ENCODE results near the gene LOC101059915.

The LOC101059915 gene

DNA sequence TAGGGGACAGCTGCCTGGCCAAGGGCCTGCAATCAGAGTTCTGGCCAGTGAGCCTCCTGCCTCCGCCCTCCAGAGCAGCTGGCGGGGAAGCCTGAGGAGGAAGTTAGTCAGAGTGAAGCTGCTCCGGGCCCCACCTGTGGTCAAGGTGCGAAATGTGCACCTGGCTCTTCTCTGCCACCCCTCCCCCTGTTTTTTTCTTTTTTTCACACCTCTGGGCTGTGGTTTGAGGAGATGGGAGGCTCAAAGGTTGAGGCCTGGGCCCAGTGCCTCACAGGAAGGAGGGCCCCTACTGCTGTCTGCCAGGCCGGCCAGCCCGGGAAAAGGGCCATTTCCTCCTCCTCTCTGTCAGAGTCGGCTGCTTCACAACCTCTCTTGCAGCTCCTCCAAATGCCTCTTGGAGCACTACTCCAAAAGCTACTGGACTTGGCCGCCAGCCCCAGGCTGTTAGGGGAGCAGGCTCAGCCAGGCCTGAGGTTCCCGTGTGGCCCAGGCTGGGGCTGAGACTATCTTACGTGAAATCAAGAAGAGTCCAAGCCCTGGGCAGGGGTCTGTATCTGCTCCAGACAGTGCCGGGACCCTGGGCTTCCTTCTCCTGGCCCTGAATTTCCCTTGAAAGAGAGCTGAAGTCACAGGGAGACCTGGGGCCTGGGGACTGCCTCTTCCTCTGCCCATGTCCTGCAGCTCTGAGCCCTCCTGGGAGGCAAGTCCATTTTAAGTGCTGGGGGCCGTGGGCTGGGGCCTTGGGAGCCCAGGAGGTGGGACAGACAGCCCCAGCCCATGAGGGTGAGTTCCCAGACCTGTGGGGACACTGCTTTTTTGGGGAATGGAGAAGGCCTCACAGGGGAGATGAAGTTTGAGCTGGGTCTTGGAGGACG is 44.5 kb upstream of the LOC101059915 start:
- Histone ChIP-seq H3K27me3 (ENCODE audit: control insufficient read depth in 2 of 2, insufficient read depth in 1 of 2, low read length in 1 of 2) (no peaks in the 10 kb centered on the region), H3K27ac (ENCODE audit: low read depth in 1 of 2, low read length in 1 of 2) (peak overlapping the region in 1 of 2 donors; percentile 32), H3K9me3 (ENCODE audit: control insufficient read depth in 2 of 2, insufficient read depth in 1 of 2, low read length in 1 of 2) (no peaks in the 10 kb centered on the region), H3K4me3 (ENCODE audit: low read length in 2 of 2) (no peak overlapping the region), H3K36me3 (ENCODE audit: control insufficient read depth in 2 of 2, insufficient read depth in 2 of 2, low read length in 1 of 2) (no peaks in the 10 kb centered on the region), H3K4me1 (ENCODE audit: control insufficient read depth in 2 of 2, insufficient read depth in 2 of 2, low read length in 2 of 2) (peaks cover 10 to 39% of the 10 kb centered on the region in 2 donors)
- 31% methylated on average over 13 of the region's 13 CpGs for WGBS
- DNase-seq (ENCODE audit: low read depth in 6 of 9, low spot score in 9 of 9), result peak in 2 of 9 donors; percentile 39 to 58

DNA sequence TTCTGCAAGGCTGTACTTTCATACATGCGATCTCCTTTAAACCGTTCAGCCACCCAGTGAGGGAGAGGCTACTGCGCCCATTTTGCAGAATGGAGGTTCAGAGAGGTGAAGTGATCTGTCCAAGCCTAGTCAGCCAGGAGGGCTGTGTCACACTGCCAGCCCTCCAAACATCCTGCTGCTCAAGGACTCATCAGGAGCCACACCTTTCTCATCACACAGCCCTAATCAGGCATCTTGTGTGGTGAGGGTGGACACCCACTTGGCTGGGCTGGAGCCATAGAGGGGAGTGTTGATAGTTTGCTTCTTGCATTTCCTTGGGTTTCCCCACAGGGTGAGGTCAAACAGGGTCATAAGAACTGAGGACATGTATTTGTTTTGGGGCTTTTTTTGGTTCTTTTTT is 43.6 kb upstream of the LOC101059915 start:
- 99% methylated on average over 3 of the region's 3 CpGs for WGBS
- no peaks in the 10 kb centered on the region for H3K27me3 ChIP-seq (ENCODE audit: control insufficient read depth in 2 of 2, insufficient read depth in 1 of 2, low read length in 1 of 2)
- H3K9me3 ChIP-seq (ENCODE audit: control insufficient read depth in 2 of 2, insufficient read depth in 1 of 2, low read length in 1 of 2), result no peaks in the 10 kb centered on the region
- peaks cover 7 to 30% of the 10 kb centered on the region in 2 donors for H3K4me1 ChIP-seq (ENCODE audit: control insufficient read depth in 2 of 2, insufficient read depth in 2 of 2, low read length in 2 of 2)
- DNase-seq (ENCODE audit: low read depth in 6 of 9, low spot score in 9 of 9), result no peak
- H3K27ac ChIP-seq (ENCODE audit: low read depth in 1 of 2, low read length in 1 of 2), result no peak overlapping the region
- H3K36me3 ChIP-seq (ENCODE audit: control insufficient read depth in 2 of 2, insufficient read depth in 2 of 2, low read length in 1 of 2), result no peaks in the 10 kb centered on the region
- H3K4me3 ChIP-seq (ENCODE audit: low read length in 2 of 2), result no peak overlapping the region

DNA sequence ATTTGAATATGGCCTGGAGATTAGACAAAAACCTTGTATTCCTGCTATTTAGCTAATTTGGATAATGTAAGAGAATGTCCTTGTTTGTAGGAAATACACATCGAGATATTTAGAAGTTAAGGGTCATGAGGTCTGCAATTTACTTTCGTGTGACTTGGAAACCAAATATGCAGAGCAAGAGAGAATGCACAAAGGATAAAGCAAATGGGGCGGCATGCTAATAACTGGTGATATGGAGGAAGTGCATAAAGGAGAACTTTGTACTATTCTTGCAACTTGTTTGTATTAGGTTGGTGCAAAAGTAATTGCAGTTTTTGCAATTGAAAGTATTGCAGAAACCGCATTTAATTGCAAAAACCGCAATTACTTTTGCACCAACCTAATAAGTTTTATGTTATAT is 41.9 kb upstream of the LOC101059915 start:
- no peak overlapping the region for H3K27ac ChIP-seq (ENCODE audit: low read depth in 1 of 2, low read length in 1 of 2)
- DNase-seq (ENCODE audit: low read depth in 6 of 9, low spot score in 9 of 9), result no peak
- no peaks in the 10 kb centered on the region for H3K9me3 ChIP-seq (ENCODE audit: control insufficient read depth in 2 of 2, insufficient read depth in 1 of 2, low read length in 1 of 2)
- no peak overlapping the region for H3K4me3 ChIP-seq (ENCODE audit: low read length in 2 of 2)
- H3K4me1 ChIP-seq (ENCODE audit: control insufficient read depth in 2 of 2, insufficient read depth in 2 of 2, low read length in 2 of 2), result peaks cover 7 to 21% of the 10 kb centered on the region in 2 donors
- WGBS, result 97% methylated on average over 5 of the region's 5 CpGs
- H3K36me3 ChIP-seq (ENCODE audit: control insufficient read depth in 2 of 2, insufficient read depth in 2 of 2, low read length in 1 of 2), result no peaks in the 10 kb centered on the region
- H3K27me3 ChIP-seq (ENCODE audit: control insufficient read depth in 2 of 2, insufficient read depth in 1 of 2, low read length in 1 of 2), result no peaks in the 10 kb centered on the region

DNA sequence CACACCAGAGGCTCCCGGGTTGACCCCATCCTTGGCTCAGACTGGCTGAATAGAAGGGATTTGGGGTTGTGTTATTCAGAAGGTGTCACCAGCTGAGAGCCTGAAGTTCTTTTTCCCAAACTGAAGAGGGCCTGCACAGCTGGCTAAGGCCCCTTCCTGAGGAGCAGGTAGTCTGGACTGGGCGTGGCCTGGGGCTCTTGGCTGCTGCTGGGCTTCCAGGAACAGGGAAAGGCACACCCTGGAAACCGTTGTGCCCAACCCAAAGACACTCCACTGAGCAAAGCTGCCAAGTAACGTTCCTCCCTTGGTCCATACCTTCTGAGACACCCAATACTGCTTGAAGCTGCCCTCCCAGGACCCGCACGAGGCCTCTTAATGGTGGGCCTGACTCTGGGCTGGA is 40.8 kb upstream of the LOC101059915 start:
- Histone ChIP-seq H3K4me1 (ENCODE audit: control insufficient read depth in 2 of 2, insufficient read depth in 2 of 2, low read length in 2 of 2) (peaks cover 7 to 21% of the 10 kb centered on the region in 2 donors), H3K27me3 (ENCODE audit: control insufficient read depth in 2 of 2, insufficient read depth in 1 of 2, low read length in 1 of 2) (no peaks in the 10 kb centered on the region), H3K27ac (ENCODE audit: low read depth in 1 of 2, low read length in 1 of 2) (no peak overlapping the region), H3K4me3 (ENCODE audit: low read length in 2 of 2) (no peak overlapping the region), H3K9me3 (ENCODE audit: control insufficient read depth in 2 of 2, insufficient read depth in 1 of 2, low read length in 1 of 2) (no peaks in the 10 kb centered on the region), H3K36me3 (ENCODE audit: control insufficient read depth in 2 of 2, insufficient read depth in 2 of 2, low read length in 1 of 2) (no peaks in the 10 kb centered on the region)
- WGBS, result 93% methylated on average over 6 of the region's 6 CpGs
- DNase-seq (ENCODE audit: low read depth in 6 of 9, low spot score in 9 of 9), result no peak

DNA sequence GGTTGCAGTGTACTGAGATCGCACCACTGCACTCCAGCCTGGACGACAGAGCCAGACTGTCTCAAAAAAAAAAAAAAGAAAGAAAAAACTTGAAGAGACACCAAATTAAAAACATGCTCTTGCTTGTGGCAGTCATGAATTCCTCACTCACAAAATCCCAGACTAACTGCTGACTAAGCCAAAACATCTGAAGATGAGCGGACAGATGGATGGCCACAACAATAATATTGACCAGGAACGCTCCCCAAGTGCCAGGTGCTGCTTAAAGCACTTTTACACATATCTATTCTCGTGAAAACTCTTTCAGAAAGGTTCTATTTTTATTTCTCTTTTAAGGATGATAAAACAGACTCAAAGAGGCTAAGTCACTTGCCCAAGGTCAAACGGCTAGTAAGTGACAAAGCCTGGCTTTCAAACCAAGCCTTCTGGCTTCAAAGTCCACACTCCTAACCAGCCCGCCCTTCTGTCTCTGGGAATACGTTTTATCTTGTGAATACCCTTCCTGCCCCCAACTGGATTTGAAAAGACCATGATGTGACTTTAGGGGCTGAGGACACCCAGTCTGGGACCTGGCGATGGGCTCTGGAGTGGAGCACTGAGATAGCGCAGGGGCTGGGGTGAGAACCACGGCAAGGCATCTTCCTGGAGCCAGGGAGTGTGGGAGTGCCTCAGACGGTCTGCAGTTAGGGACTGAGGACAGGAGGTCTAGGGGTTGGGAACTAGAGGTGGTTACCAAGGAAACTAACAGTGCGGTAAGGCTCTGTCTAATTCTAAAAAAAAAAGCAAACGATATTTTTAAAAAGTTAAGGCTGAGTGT is 39.5 kb upstream of the LOC101059915 start:
- Histone ChIP-seq H3K36me3 (ENCODE audit: control insufficient read depth in 2 of 2, insufficient read depth in 2 of 2, low read length in 1 of 2) (no peaks in the 10 kb centered on the region), H3K4me1 (ENCODE audit: control insufficient read depth in 2 of 2, insufficient read depth in 2 of 2, low read length in 2 of 2) (peaks cover 3 to 14% of the 10 kb centered on the region in 2 donors), H3K9me3 (ENCODE audit: control insufficient read depth in 2 of 2, insufficient read depth in 1 of 2, low read length in 1 of 2) (no peaks in the 10 kb centered on the region), H3K27me3 (ENCODE audit: control insufficient read depth in 2 of 2, insufficient read depth in 1 of 2, low read length in 1 of 2) (no peaks in the 10 kb centered on the region), H3K27ac (ENCODE audit: low read depth in 1 of 2, low read length in 1 of 2) (no peak overlapping the region), H3K4me3 (ENCODE audit: low read length in 2 of 2) (no peak overlapping the region)
- DNase-seq (ENCODE audit: low read depth in 6 of 9, low spot score in 9 of 9), result no peak
- WGBS, result 94% methylated on average over 14 of the region's 14 CpGs

DNA sequence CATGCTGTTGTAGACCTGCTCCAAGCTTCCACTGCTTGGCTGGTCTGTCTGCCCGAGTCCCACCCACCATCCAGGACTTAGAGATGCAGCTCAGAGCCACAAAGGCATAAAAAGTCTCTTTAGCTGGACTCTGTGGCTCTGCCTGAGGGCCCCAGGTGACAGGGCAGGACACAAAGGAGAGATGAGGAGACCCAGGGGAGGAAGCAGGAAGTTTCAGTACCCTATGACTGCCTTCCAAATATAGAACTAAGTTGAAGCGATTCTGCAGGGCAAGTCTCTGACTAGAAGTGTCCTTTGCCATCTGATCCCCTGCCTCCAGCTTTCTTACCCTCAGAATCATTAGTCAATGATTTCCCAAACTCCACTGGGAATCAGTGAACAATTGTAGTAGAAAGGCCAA is 37.9 kb upstream of the LOC101059915 start:
- H3K4me1 ChIP-seq (ENCODE audit: control insufficient read depth in 2 of 2, insufficient read depth in 2 of 2, low read length in 2 of 2), result peaks cover 0 to 3% of the 10 kb centered on the region in 2 donors
- WGBS, result 73% methylated on average over 2 of the region's 2 CpGs
- DNase-seq (ENCODE audit: low read depth in 6 of 9, low spot score in 9 of 9), result no peak

DNA sequence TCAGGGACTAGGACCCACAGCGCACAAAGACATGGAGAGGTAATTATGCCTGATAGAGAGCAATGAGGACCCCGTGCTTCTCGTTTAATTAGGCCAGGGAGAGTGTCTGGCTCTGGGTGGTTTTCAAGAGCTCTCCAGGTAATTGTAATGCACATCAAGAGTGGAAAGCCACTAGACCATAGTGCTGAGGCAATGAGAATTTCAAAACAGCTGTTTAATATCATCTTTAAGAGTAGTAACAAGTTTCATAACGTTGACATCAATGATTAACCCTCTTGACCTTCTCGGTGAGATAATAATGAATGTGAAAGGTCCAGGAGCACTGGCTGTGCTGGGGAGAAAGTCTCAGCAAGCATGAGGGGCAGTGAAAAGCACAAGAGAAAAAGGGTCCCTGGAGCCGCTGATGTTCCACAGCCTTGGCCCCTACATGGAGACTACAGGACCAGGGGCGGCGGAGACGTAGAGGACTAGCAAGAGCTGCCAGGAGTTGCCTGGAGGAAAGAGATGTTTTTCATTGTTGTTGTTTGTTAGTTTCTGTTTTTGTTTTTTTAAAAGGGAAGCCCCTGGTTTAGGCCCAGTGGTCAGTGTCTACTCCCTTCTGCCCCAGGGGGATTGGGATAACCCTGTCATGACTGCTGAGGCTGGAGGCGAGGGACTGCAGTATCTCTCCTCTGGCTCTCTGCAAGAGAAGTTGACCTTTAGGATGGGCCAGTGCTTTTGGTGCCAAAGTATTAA is 34.3 kb upstream of the LOC101059915 start:
- Histone ChIP-seq H3K27me3 (ENCODE audit: control insufficient read depth in 2 of 2, insufficient read depth in 1 of 2, low read length in 1 of 2) (no peaks in the 10 kb centered on the region), H3K4me1 (ENCODE audit: control insufficient read depth in 2 of 2, insufficient read depth in 2 of 2, low read length in 2 of 2) (peaks cover 6 to 22% of the 10 kb centered on the region in 2 donors), H3K27ac (ENCODE audit: low read depth in 1 of 2, low read length in 1 of 2) (no peak overlapping the region), H3K9me3 (ENCODE audit: control insufficient read depth in 2 of 2, insufficient read depth in 1 of 2, low read length in 1 of 2) (no peaks in the 10 kb centered on the region), H3K36me3 (ENCODE audit: control insufficient read depth in 2 of 2, insufficient read depth in 2 of 2, low read length in 1 of 2) (no peaks in the 10 kb centered on the region), H3K4me3 (ENCODE audit: low read length in 2 of 2) (no peak overlapping the region)
- no peak for DNase-seq (ENCODE audit: low read depth in 6 of 9, low spot score in 9 of 9)
- 97% methylated on average over 10 of the region's 10 CpGs for WGBS

More for the DNA sequence above, 37.9 kb upstream of the LOC101059915 start:
- no peak overlapping the region for H3K4me3 ChIP-seq (ENCODE audit: low read length in 2 of 2)
- no peaks in the 10 kb centered on the region for H3K27me3 ChIP-seq (ENCODE audit: control insufficient read depth in 2 of 2, insufficient read depth in 1 of 2, low read length in 1 of 2)
- no peaks in the 10 kb centered on the region for H3K9me3 ChIP-seq (ENCODE audit: control insufficient read depth in 2 of 2, insufficient read depth in 1 of 2, low read length in 1 of 2)
- no peak overlapping the region for H3K27ac ChIP-seq (ENCODE audit: low read depth in 1 of 2, low read length in 1 of 2)
- no peaks in the 10 kb centered on the region for H3K36me3 ChIP-seq (ENCODE audit: control insufficient read depth in 2 of 2, insufficient read depth in 2 of 2, low read length in 1 of 2)

DNA sequence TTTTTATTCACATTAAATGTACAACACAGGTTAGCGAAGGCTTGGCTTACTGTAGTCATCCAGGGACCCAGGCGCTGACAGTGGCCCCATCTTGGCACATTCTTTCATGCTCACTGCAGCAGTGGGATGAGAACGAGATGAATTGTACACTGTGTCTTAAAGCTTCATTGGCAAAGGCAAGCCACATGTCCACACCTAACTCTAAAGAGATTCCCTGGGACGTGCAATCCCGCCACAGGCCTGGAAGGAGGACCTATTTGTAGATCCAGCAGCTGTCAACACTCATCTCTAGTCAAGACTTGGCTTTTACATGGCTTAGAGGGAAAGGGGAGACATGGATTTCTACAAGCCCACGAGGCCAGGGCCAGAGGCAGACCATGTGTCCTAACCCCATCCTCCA is 33.0 kb upstream of the LOC101059915 start:
- WGBS, result 98% methylated on average over 6 of the region's 6 CpGs

More for the DNA sequence above, 33.0 kb upstream of the LOC101059915 start:
- H3K27ac ChIP-seq (ENCODE audit: low read depth in 1 of 2, low read length in 1 of 2), result no peak overlapping the region
- no peaks in the 10 kb centered on the region for H3K36me3 ChIP-seq (ENCODE audit: control insufficient read depth in 2 of 2, insufficient read depth in 2 of 2, low read length in 1 of 2)
- no peaks in the 10 kb centered on the region for H3K27me3 ChIP-seq (ENCODE audit: control insufficient read depth in 2 of 2, insufficient read depth in 1 of 2, low read length in 1 of 2)
- H3K9me3 ChIP-seq (ENCODE audit: control insufficient read depth in 2 of 2, insufficient read depth in 1 of 2, low read length in 1 of 2), result no peaks in the 10 kb centered on the region
- H3K4me1 ChIP-seq (ENCODE audit: control insufficient read depth in 2 of 2, insufficient read depth in 2 of 2, low read length in 2 of 2), result peaks cover 6 to 20% of the 10 kb centered on the region in 2 donors
- no peak for DNase-seq (ENCODE audit: low read depth in 6 of 9, low spot score in 9 of 9)
- H3K4me3 ChIP-seq (ENCODE audit: low read length in 2 of 2), result no peak overlapping the region
